ENCODE measurements around the gene GALNT9.

DNA sequence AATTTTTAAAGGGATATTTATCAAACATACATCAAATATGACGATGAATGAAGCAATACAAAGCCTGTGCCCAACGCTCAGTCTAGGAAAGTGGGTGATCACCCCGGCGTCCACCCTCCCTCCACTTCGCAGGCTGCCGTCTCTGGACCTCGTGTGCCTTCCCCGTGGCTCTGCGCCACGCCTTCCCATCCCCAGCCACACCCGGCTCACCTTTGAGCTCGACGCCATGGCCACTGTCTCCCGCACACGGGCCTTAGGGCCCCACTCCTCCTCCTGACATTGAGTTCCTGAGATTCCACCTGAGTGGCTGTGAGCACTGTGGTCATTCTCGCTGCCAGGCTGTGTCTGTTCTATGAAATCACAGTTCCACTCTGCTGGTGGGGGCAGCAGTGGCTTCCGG, 56.7 kb downstream of the GALNT9 start:
- TF ChIP-seq, protein P1, sequence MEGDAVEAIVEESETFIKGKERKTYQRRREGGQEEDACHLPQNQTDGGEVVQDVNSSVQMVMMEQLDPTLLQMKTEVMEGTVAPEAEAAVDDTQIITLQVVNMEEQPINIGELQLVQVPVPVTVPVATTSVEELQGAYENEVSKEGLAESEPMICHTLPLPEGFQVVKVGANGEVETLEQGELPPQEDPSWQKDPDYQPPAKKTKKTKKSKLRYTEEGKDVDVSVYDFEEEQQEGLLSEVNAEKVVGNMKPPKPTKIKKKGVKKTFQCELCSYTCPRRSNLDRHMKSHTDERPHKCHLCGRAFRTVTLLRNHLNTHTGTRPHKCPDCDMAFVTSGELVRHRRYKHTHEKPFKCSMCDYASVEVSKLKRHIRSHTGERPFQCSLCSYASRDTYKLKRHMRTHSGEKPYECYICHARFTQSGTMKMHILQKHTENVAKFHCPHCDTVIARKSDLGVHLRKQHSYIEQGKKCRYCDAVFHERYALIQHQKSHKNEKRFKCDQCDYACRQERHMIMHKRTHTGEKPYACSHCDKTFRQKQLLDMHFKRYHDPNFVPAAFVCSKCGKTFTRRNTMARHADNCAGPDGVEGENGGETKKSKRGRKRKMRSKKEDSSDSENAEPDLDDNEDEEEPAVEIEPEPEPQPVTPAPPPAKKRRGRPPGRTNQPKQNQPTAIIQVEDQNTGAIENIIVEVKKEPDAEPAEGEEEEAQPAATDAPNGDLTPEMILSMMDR (IDR thresholded peaks at IDR 0.05) = no peak
- no peak for TF ChIP-seq POLR2A (IDR thresholded peaks at IDR 0.05; ENCODE audit: low read depth)
- no peak for TF ChIP-seq POLR2AphosphoS5 (IDR thresholded peaks at IDR 0.05)
